Measurements from ENCODE around the gene LAMA1.

LAMA1 gene

GRCh38 chr18:6971823-6972478, 145.6 kb downstream of the LAMA1 start:
- DNase-seq (ENCODE audit: extremely low read depth, low read depth), result no peak
- TF ChIP-seq, protein P1, sequence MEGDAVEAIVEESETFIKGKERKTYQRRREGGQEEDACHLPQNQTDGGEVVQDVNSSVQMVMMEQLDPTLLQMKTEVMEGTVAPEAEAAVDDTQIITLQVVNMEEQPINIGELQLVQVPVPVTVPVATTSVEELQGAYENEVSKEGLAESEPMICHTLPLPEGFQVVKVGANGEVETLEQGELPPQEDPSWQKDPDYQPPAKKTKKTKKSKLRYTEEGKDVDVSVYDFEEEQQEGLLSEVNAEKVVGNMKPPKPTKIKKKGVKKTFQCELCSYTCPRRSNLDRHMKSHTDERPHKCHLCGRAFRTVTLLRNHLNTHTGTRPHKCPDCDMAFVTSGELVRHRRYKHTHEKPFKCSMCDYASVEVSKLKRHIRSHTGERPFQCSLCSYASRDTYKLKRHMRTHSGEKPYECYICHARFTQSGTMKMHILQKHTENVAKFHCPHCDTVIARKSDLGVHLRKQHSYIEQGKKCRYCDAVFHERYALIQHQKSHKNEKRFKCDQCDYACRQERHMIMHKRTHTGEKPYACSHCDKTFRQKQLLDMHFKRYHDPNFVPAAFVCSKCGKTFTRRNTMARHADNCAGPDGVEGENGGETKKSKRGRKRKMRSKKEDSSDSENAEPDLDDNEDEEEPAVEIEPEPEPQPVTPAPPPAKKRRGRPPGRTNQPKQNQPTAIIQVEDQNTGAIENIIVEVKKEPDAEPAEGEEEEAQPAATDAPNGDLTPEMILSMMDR (IDR thresholded peaks at IDR 0.05; ENCODE audit: low read depth, low read length), result no peak

DNA sequence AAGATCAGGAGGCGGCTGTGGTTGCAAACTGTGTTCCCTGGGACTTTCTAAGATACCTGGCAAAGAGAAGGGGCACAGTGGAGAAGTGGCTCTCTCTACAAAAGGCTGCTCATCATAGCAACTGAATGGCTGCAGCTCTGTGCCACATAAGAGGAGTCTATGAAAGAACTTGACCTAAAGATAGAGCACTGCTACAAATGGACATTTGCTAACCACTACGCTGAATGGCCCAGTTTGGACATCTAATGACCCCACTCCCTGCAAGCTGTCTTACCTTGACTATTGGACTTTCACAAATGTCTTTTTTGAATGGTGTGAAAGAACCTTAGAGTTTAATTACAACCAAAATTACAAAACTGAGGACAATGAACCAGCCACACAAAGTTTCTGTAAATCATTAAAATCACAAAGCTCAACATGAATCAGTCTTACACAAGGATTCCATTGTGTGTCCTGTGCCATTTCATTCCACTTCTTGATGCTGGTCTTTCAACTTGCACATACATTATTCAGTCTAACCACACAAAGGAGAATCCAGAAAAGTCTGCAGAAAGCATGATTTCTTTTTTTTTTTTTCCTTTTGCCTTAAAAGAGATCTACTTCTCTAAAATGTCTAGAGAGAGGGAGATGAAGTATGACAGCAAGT, 154.0 kb downstream of the LAMA1 start:
- DNase-seq (ENCODE audit: extremely low read depth, low read depth), result no peak
- TF ChIP-seq, protein P1 (IDR thresholded peaks at IDR 0.05; ENCODE audit: low read depth, low read length), result no peak

- TF ChIP-seq, protein P1 (IDR thresholded peaks at IDR 0.05; ENCODE audit: low read depth, low read length), result no peak
- no peak for DNase-seq (ENCODE audit: extremely low read depth, low read depth)
These were observed 154.8 kb downstream of the LAMA1 start for GRCh38 chr18:6962571-6963451.

DNA sequence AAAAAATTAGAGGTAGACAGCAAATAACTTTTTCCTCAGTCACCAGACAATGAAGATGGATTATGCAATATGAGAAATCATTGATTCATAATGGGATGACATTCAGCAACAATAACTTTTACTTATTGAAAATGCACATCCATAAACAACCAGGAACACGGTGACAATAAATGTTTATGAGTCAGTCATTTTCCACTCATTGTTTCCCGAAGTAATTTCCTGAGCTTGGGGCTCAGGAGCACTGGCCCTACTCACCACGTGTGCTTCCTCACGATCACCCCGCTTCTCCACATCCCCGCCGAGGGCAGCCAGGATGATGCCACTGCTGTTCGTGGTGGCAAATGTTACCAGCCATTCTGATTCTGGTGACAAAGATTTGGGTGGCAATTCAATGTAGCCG, 156.3 kb downstream of the LAMA1 start:
- DNase-seq (ENCODE audit: extremely low read depth, low read depth), result no peak
- TF ChIP-seq, protein P1 (IDR thresholded peaks at IDR 0.05; ENCODE audit: low read depth, low read length), result no peak

DNA sequence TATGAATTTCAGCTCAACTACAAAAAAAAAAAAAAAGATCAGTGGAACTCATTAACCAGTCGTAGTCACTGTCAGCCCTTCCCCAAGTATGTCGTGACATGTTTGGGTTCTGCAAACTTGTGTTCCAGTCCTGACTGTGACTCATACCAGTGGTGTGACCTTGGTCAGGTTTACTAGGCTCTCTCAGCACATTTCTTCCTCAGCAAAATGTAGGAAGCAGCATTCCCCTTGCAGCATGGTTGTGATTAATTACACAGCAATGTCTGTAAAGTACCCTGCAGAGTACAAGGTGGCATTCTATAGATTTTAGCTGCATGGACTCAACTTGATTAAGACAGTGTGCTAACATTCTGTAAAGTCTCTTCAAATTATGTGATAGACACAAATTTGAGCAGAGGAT, 156.9 kb downstream of the LAMA1 start:
- no peak for DNase-seq (ENCODE audit: extremely low read depth, low read depth)
- TF ChIP-seq, protein P1 (IDR thresholded peaks at IDR 0.05; ENCODE audit: low read depth, low read length), result no peak

GRCh38 chr18:6960124-6960523, 157.5 kb downstream of the LAMA1 start:
- no peak for DNase-seq (ENCODE audit: extremely low read depth, low read depth)

More at GRCh38 chr18:6960124-6960523, 157.5 kb downstream of the LAMA1 start:
- TF ChIP-seq, protein P1 (IDR thresholded peaks at IDR 0.05; ENCODE audit: low read depth, low read length), result no peak
